H1 (cell line): ENCODE results near the gene TPD52L1.

Source experiments
- JUN ChIP-seq: IDR thresholded peaks from 2 replicates; pipeline ENCODE4 v1.6.1; 2011; ENCODE audit warnings: low read depth, mild to moderate bottlenecking, improper control_type of control experiment, low read length
- POLR2A ChIP-seq, 2 experiments: IDR thresholded peaks; 1 replicate in 1 of 2; 2 replicates in 1 of 2; pipeline ENCODE4 v1.6.1; 2011; ENCODE audit warnings: low read depth in 2 of 2, low read length in 2 of 2, mild to moderate bottlenecking in 2 of 2; ENCODE audit errors: control extremely low read depth in 1 of 2
- POLR2AphosphoS5 ChIP-seq: IDR thresholded peaks from 2 replicates; pipeline ENCODE4 v1.6.1; 2011; ENCODE audit warnings: low read depth, low read length
- TAF1 ChIP-seq: IDR thresholded peaks from 2 replicates; pipeline ENCODE4 v1.6.1; 2011; ENCODE audit warnings: mild to moderate bottlenecking, low read depth, low read length
- TF ChIP-seq, protein P1 (sequence below): IDR thresholded peaks from 2 replicates; pipeline ENCODE4 v1.6.1; 2012; ENCODE audit warnings: inconsistent platforms
- TF ChIP-seq, protein P2 (sequence below): IDR thresholded peaks from 2 replicates; pipeline ENCODE4 v1.6.1; 2012; ENCODE audit warnings: low read length, inconsistent platforms
- TF ChIP-seq, protein P3 (sequence below), 3 experiments: IDR thresholded peaks; 1 replicate in 2 of 3; 2 replicates in 1 of 3; pipeline versions ENCODE4 v1.5.1 to v1.6.1; 2011; ENCODE audit warnings: low read length in 3 of 3, mild to moderate bottlenecking in 3 of 3, inconsistent platforms in 2 of 3, low read depth in 1 of 3, moderate library complexity in 1 of 3; ENCODE audit not compliant: insufficient read depth in 1 of 3; ENCODE audit errors: control extremely low read depth in 1 of 3

DNA sequence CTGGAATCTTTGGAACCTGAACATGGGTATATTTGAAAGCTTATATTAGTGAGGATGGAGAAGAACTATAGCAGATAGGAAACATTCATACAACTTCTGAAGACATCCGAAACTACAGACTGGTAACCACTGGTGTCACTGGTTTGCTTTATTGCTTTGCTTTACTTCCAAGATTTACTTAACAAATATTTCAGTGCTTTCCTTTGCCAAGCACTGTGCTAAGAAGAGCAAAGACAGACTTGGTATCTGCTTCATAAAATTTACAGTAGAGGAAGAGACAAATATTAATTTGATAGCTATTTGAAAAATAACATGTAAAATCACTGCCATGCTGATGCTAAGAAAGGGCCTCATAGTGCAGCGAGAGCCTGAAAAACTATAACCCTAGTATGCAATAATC, 1.8 kb downstream of the TPD52L1 start:
- TF ChIP-seq POLR2A (IDR thresholded peaks at IDR 0.05; ENCODE audit: control extremely low read depth in 1 of 2, low read depth in 2 of 2, low read length in 2 of 2) = no peak
- no peak for TF ChIP-seq JUN
- no peak for TF ChIP-seq POLR2AphosphoS5
- TF ChIP-seq, protein P1, sequence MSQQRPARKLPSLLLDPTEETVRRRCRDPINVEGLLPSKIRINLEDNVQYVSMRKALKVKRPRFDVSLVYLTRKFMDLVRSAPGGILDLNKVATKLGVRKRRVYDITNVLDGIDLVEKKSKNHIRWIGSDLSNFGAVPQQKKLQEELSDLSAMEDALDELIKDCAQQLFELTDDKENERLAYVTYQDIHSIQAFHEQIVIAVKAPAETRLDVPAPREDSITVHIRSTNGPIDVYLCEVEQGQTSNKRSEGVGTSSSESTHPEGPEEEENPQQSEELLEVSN = no peak
- TF ChIP-seq, protein P2, sequence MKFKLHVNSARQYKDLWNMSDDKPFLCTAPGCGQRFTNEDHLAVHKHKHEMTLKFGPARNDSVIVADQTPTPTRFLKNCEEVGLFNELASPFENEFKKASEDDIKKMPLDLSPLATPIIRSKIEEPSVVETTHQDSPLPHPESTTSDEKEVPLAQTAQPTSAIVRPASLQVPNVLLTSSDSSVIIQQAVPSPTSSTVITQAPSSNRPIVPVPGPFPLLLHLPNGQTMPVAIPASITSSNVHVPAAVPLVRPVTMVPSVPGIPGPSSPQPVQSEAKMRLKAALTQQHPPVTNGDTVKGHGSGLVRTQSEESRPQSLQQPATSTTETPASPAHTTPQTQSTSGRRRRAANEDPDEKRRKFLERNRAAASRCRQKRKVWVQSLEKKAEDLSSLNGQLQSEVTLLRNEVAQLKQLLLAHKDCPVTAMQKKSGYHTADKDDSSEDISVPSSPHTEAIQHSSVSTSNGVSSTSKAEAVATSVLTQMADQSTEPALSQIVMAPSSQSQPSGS = no peak
- TF ChIP-seq, protein P3, sequence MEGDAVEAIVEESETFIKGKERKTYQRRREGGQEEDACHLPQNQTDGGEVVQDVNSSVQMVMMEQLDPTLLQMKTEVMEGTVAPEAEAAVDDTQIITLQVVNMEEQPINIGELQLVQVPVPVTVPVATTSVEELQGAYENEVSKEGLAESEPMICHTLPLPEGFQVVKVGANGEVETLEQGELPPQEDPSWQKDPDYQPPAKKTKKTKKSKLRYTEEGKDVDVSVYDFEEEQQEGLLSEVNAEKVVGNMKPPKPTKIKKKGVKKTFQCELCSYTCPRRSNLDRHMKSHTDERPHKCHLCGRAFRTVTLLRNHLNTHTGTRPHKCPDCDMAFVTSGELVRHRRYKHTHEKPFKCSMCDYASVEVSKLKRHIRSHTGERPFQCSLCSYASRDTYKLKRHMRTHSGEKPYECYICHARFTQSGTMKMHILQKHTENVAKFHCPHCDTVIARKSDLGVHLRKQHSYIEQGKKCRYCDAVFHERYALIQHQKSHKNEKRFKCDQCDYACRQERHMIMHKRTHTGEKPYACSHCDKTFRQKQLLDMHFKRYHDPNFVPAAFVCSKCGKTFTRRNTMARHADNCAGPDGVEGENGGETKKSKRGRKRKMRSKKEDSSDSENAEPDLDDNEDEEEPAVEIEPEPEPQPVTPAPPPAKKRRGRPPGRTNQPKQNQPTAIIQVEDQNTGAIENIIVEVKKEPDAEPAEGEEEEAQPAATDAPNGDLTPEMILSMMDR (IDR thresholded peaks at IDR 0.05; ENCODE audit: control extremely low read depth in 1 of 3, insufficient read depth in 1 of 3, low read depth in 1 of 3, low read length in 3 of 3) = no peak
- no peak for TF ChIP-seq TAF1
